Common myeloid progenitor, CD34-positive (primary cell): ENCODE results near the gene SNTG2.

Experiments
- CTCF ChIA-PET: fragments of 350-600 bp; sonication (Branson Sonifier 250); formaldehyde crosslinking; loops from one replicate; lab custom pipeline; 2021; ENCODE audit warnings: antibody characterized with exemption; lab: Charles Lee
- POLR2A ChIA-PET: fragments of 350-600 bp; sonication (Branson Sonifier 250); formaldehyde crosslinking; loops from one replicate; lab custom pipeline; 2021; ENCODE audit warnings: antibody characterized with exemption; lab: Charles Lee
- DNase-seq, 3 donors: peaks; one replicate each; pipeline versions ENCODE4 v3.0.0 to v3.0.0-alpha.2; 2013
- H3K27ac ChIP-seq, 2 experiments: 1 replicate in 1 of 2; 2 replicates in 1 of 2; pipeline ENCODE4 v1.7.0; 2013; ENCODE audit warnings: inconsistent platforms in 2 of 2, low read length in 2 of 2, mild to moderate bottlenecking in 2 of 2, low read depth in 1 of 2, moderate library complexity in 1 of 2; ENCODE audit not compliant: severe bottlenecking in 2 of 2, insufficient read depth in 1 of 2, poor library complexity in 1 of 2
- H3K27me3 ChIP-seq, 5 experiments: replicated peaks in 2 of 5; 1 replicate in 3 of 5; 2 replicates in 2 of 5; pipeline versions ENCODE4 v1.6.1 to v1.7.0; 2013; ENCODE audit warnings: low read length in 4 of 5, mild to moderate bottlenecking in 2 of 5, moderate library complexity in 2 of 5, inconsistent platforms in 1 of 5; ENCODE audit not compliant: insufficient read depth in 5 of 5, control insufficient read depth in 4 of 5
- H3K36me3 ChIP-seq, 4 experiments: 1 replicate in 2 of 4; 2 replicates in 2 of 4; pipeline versions ENCODE4 v1.6.1 to v1.7.0; 2013; ENCODE audit warnings: low read length in 3 of 4, control low read depth in 1 of 4, mild to moderate bottlenecking in 1 of 4; ENCODE audit not compliant: control insufficient read depth in 4 of 4, insufficient read depth in 4 of 4
- H3K4me1 ChIP-seq, 4 experiments: 1 replicate in 3 of 4; 2 replicates in 1 of 4; pipeline versions ENCODE4 v1.6.1 to v1.7.1; 2013; ENCODE audit warnings: low read length in 3 of 4, mild to moderate bottlenecking in 3 of 4, control low read depth in 1 of 4, inconsistent platforms in 1 of 4, moderate library complexity in 1 of 4; ENCODE audit not compliant: control insufficient read depth in 4 of 4, insufficient read depth in 4 of 4; ENCODE audit errors: control extremely low read depth in 1 of 4
- H3K4me3 ChIP-seq, 7 experiments: 1 replicate in 4 of 7; 2 replicates in 3 of 7; pipeline versions ENCODE4 v1.5.1 to v1.7.0; 2013; ENCODE audit warnings: mild to moderate bottlenecking in 7 of 7, low read length in 6 of 7, moderate library complexity in 6 of 7, inconsistent platforms in 2 of 7, low read depth in 2 of 7, control low read depth in 1 of 7; ENCODE audit not compliant: insufficient read depth in 4 of 7, control insufficient read depth in 1 of 7; ENCODE audit errors: extremely low read depth in 1 of 7
- H3K9me3 ChIP-seq, 5 experiments: 1 replicate in 4 of 5; 2 replicates in 1 of 5; pipeline versions ENCODE4 v1.6.1 to v1.7.1; 2013; ENCODE audit warnings: low read length in 4 of 5, mild to moderate bottlenecking in 2 of 5, inconsistent platforms in 1 of 5, low read depth in 1 of 5, moderate library complexity in 1 of 5; ENCODE audit not compliant: control insufficient read depth in 4 of 5, insufficient read depth in 2 of 5; ENCODE audit errors: control extremely low read depth in 1 of 5
- WGBS: methylation state at CpG from one replicate; pipeline ENCODE4 v1.1.5; 2013; ENCODE audit not compliant: insufficient coverage; 5-methylcytosine and 5-hydroxymethylcytosine counted together

Gene SNTG2

GRCh38 chr2:1301056-1301455 lies 350.4 kb downstream of the SNTG2 start:
- Histone ChIP-seq H3K36me3 (no peaks in the 10 kb centered on the region), H3K9me3 (no peaks in the 10 kb centered on the region), H3K4me1 (no peaks in the 10 kb centered on the region), H3K27me3 (no peaks in the 10 kb centered on the region), H3K4me3 (no peak overlapping the region), H3K27ac (no peak overlapping the region)
- DNase-seq = no peak
- CTCF ChIA-PET = no interaction called here
- POLR2A ChIA-PET = no interaction called here
- WGBS = 94% methylated on average over 5 of the region's 5 CpGs

- Histone ChIP-seq H3K4me1 (no peaks in the 10 kb centered on the region), H3K9me3 (no peaks in the 10 kb centered on the region), H3K36me3 (no peaks in the 10 kb centered on the region), H3K4me3 (no peak overlapping the region), H3K27me3 (peaks cover 0 to 2% (median 0%) of the 10 kb centered on the region in 5 experiments), H3K27ac (no peak overlapping the region)
- 82% methylated on average over 2 of the region's 4 CpGs for WGBS
- no peak for DNase-seq
- POLR2A ChIA-PET = no interaction called here
- CTCF ChIA-PET = interaction anchor here (1.1 kb wide), 1 partner anchor 117 kb away, joined by 3 read pairs; no protein-coding TSS in a partner anchor
Observed at GRCh38 chr2:1305342-1306013, 354.8 kb downstream of the SNTG2 start.

GRCh38 chr2:1306014-1306686 lies 355.5 kb downstream of the SNTG2 start:
- CTCF ChIA-PET = interaction anchor here (0.7 kb wide), 1 partner anchor 253 kb away, joined by 3 read pairs; no protein-coding TSS in a partner anchor
- Histone ChIP-seq H3K4me1 (no peaks in the 10 kb centered on the region), H3K4me3 (no peak overlapping the region), H3K9me3 (no peaks in the 10 kb centered on the region), H3K36me3 (no peaks in the 10 kb centered on the region), H3K27me3 (peaks cover 0 to 2% (median 0%) of the 10 kb centered on the region in 5 experiments), H3K27ac (no peak overlapping the region)
- WGBS = 91% methylated on average over 9 of the region's 13 CpGs
- DNase-seq = no peak
- POLR2A ChIA-PET = no interaction called here

- CTCF ChIA-PET = interaction anchor here (0.7 kb wide), 1 partner anchor 254 kb away, joined by 3 read pairs; no protein-coding TSS in a partner anchor
- Histone ChIP-seq H3K9me3 (no peaks in the 10 kb centered on the region), H3K4me1 (no peaks in the 10 kb centered on the region), H3K36me3 (no peaks in the 10 kb centered on the region), H3K4me3 (no peak overlapping the region), H3K27me3 (peaks cover 0 to 2% (median 0%) of the 10 kb centered on the region in 5 experiments), H3K27ac (no peak overlapping the region)
- WGBS = 92% methylated on average over 7 of the region's 17 CpGs
- DNase-seq = no peak
- POLR2A ChIA-PET = no interaction called here
Observed at GRCh38 chr2:1306687-1307516, 356.3 kb downstream of the SNTG2 start.

- H3K4me3 ChIP-seq = no peak overlapping the region
- H3K4me1 ChIP-seq = no peaks in the 10 kb centered on the region
- CTCF ChIA-PET = no interaction called here
- no peaks in the 10 kb centered on the region for H3K9me3 ChIP-seq
- H3K27me3 ChIP-seq = peaks cover 0 to 2% (median 0%) of the 10 kb centered on the region in 5 experiments
- H3K36me3 ChIP-seq = no peaks in the 10 kb centered on the region
- POLR2A ChIA-PET = no interaction called here
- 94% methylated on average over 20 of the region's 23 CpGs for WGBS
- no peak overlapping the region for H3K27ac ChIP-seq
- DNase-seq = no peak
Observed at GRCh38 chr2:1307670-1308069, 357.0 kb downstream of the SNTG2 start.

GRCh38 chr2:1308678-1309077 lies 358.0 kb downstream of the SNTG2 start:
- Histone ChIP-seq H3K4me3 (no peak overlapping the region), H3K36me3 (no peaks in the 10 kb centered on the region), H3K9me3 (no peaks in the 10 kb centered on the region), H3K27me3 (peaks cover 0 to 2% (median 0%) of the 10 kb centered on the region in 5 experiments), H3K27ac (no peak overlapping the region), H3K4me1 (no peaks in the 10 kb centered on the region)
- ChIA-PET CTCF (no interaction called here), POLR2A (no interaction called here)
- WGBS = 98% methylated on average over 5 of the region's 8 CpGs
- DNase-seq = no peak
